Kidney (tissue), 14 donors: ENCODE data around the gene THBS2. TPM values are rescaled to one million over a fixed set of nuclear protein-coding genes. Genes with fewer than 3 reads are reported as not detected.

ENCODE experiments used
- DNase-seq, 5 donors: peaks; one replicate each; pipeline ENCODE4 v3.0.0-alpha.2; 2013 to 2020
- FAIRE-seq: peaks from 2 replicates; lab custom pipeline; 2012; peaks lifted over from hg19 to GRCh38; lab: Jason Lieb, UNC
- H3K27ac ChIP-seq, 2 donors: one replicate each; pipeline ENCODE4 v1.7.0; 2013; ENCODE audit warnings: low read depth in 2 of 2, low read length in 2 of 2, inconsistent platforms in 1 of 2
- H3K27me3 ChIP-seq: one replicate; pipeline ENCODE4 v1.7.1; 2013; ENCODE audit warnings: low read length, inconsistent platforms; ENCODE audit not compliant: control insufficient read depth, insufficient read depth
- H3K36me3 ChIP-seq, 3 donors: one replicate each; pipeline versions ENCODE4 v1.7.0 to v1.7.1; 2013; ENCODE audit warnings: low read length in 3 of 3, control low read depth in 1 of 3, inconsistent platforms in 1 of 3; ENCODE audit not compliant: insufficient read depth in 3 of 3, control insufficient read depth in 2 of 3
- H3K4me1 ChIP-seq, 3 donors: one replicate each; pipeline versions ENCODE4 v1.7.0 to v1.7.1; 2013; ENCODE audit warnings: low read length in 3 of 3, inconsistent platforms in 1 of 3, low read depth in 1 of 3; ENCODE audit not compliant: control insufficient read depth in 2 of 3, insufficient read depth in 2 of 3
- H3K4me3 ChIP-seq, 3 donors: one replicate each; pipeline versions ENCODE4 v1.7.0 to v1.8.1; 2013; ENCODE audit warnings: low read length in 3 of 3, control low read depth in 1 of 3, inconsistent platforms in 1 of 3
- H3K9ac ChIP-seq, 3 donors: one replicate each; pipeline versions ENCODE4 v1.7.0 to v1.7.1; 2013; ENCODE audit warnings: low read length in 3 of 3, control low read depth in 1 of 3, inconsistent platforms in 1 of 3
- H3K9me3 ChIP-seq, 3 donors: one replicate each; pipeline versions ENCODE4 v1.7.0 to v1.7.1; 2013; ENCODE audit warnings: low read length in 3 of 3, control low read depth in 1 of 3, inconsistent platforms in 1 of 3; ENCODE audit not compliant: control insufficient read depth in 2 of 3, insufficient read depth in 1 of 3
- CTCF ChIP-seq: IDR thresholded peaks from 3 replicates; pipeline ENCODE4 v1.5.1; 2012; ENCODE audit warnings: mild to moderate bottlenecking, moderate library complexity, borderline replicate concordance; ENCODE audit not compliant: insufficient read depth; ENCODE audit errors: extremely low read depth
- intact Hi-C: fragments of 100-400 bp; cut with DNase I; formaldehyde crosslinking; loops from one replicate; pipeline ENCODE4 v1.11.1; 2022
- polyA plus RNA-seq: library from polyadenylated mRNA; stranded (reverse); fragments of 350-450 nt; fragmentation: Illumina TruSeq; extraction: RNeasy Lipid Tissue Mini Kit (QIAGEN cat#74804); gene quantifications from one replicate; pipeline ENCODE4 v1.2.3, GENCODE V29; 2014; ENCODE audit warnings: low read depth, low replicate concordance; ENCODE audit not compliant: insufficient read depth
- total RNA-seq: library from RNA; stranded (reverse); fragmentation: NEBNext Ultra II Directional; extraction: Animal tissue kit (Norgen Biotek cat#: 25700); gene quantifications from one replicate; pipeline ENCODE4 v1.2.1, GENCODE V29; 2021
- donor health status: control.
- donor health status: control.
- donor health status: control.
- donor health status: control.
- donor health status: control.
- donor health status: DM: yes; HTN: yes; CAD: no.
- donor health status: Normal renal cell carcinoma (clear cell type).

THBS2 gene
- total and polyA plus RNA-seq, 2 donors from 2014 or later: 2.7 to 33.4 TPM

- Histone ChIP-seq H3K27me3 (no peaks in the 10 kb centered on the region), H3K9me3 (peaks cover 0 to 5% (median 4%) of the 10 kb centered on the region in 3 donors), H3K9ac (no peak overlapping the region), H3K27ac (no peak overlapping the region), H3K4me1 (peaks cover 0 to 4% (median 3%) of the 10 kb centered on the region in 3 donors), H3K4me3 (no peak overlapping the region), H3K36me3 (no peaks in the 10 kb centered on the region)
- no peak for TF ChIP-seq CTCF
- no peak for DNase-seq
- FAIRE-seq: no peak
- intact Hi-C loops: no loop called here
These were observed 41.8 kb downstream of the THBS2 start for GRCh38 chr6:169211881-169212280.

GRCh38 chr6:169210611-169211010 lies 43.0 kb downstream of the THBS2 start:
- Histone ChIP-seq H3K36me3 (no peaks in the 10 kb centered on the region), H3K4me1 (peaks cover 0 to 4% (median 3%) of the 10 kb centered on the region in 3 donors), H3K9me3 (peaks cover 0 to 5% (median 4%) of the 10 kb centered on the region in 3 donors), H3K4me3 (no peak overlapping the region), H3K27me3 (no peaks in the 10 kb centered on the region), H3K27ac (no peak overlapping the region), H3K9ac (no peak overlapping the region)
- intact Hi-C loops: no loop called here
- no peak for TF ChIP-seq CTCF
- FAIRE-seq: no peak
- DNase-seq: no peak

GRCh38 chr6:169208011-169208410 lies 45.6 kb downstream of the THBS2 start:
- Histone ChIP-seq H3K4me3 (no peak overlapping the region), H3K9ac (no peak overlapping the region), H3K4me1 (peaks cover 0 to 3% (median 0%) of the 10 kb centered on the region in 3 donors), H3K36me3 (no peaks in the 10 kb centered on the region), H3K27ac (no peak overlapping the region), H3K9me3 (peaks cover 0 to 5% (median 4%) of the 10 kb centered on the region in 3 donors), H3K27me3 (no peaks in the 10 kb centered on the region)
- no peak for DNase-seq
- no peak for TF ChIP-seq CTCF
- no peak for FAIRE-seq
- intact Hi-C loops: no loop called here

- Histone ChIP-seq H3K4me3 (no peak overlapping the region), H3K9ac (no peak overlapping the region), H3K36me3 (no peaks in the 10 kb centered on the region), H3K9me3 (peaks cover 0 to 5% (median 4%) of the 10 kb centered on the region in 3 donors), H3K27ac (no peak overlapping the region), H3K4me1 (peaks cover 0 to 2% (median 0%) of the 10 kb centered on the region in 3 donors), H3K27me3 (no peaks in the 10 kb centered on the region)
- DNase-seq (no peak), FAIRE-seq (no peak)
- intact Hi-C loops: no loop called here
- TF ChIP-seq CTCF: no peak
These were observed 46.2 kb downstream of the THBS2 start for GRCh38 chr6:169207482-169207881.
